H1 (cell line): ENCODE data around the gene ARFGAP3. TPM values are rescaled to one million over a fixed set of nuclear protein-coding genes. Genes with fewer than 3 reads are reported as not detected.

Source experiments
- polyA plus RNA-seq, 7 experiments: library from polyadenylated mRNA; depleted of rRNA in 3 of 7; stranded (reverse) in 5 of 7; unstranded in 2 of 7; fragments of >200 nt in 5 of 7; fragments of 200-250 nt in 2 of 7; gene quantifications; 1 replicate in 5 of 7; 2 replicates in 1 of 7; 4 replicates in 1 of 7; pipeline versions ENCODE4 v1.2.1 to v1.2.3, GENCODE V29; 2011 to 2013; ENCODE audit warnings: missing spikeins in 2 of 7, mixed read lengths in 2 of 7
- small RNA-seq: library from polyadenylated mRNA; stranded (forward); fragments of <200 nt; extraction: miRNeasy Mini kit (QIAGEN cat#:217004); gene quantifications from one replicate; pipeline ENCODE3, GENCODE V24; 2013; ENCODE audit not compliant: insufficient read depth
- total RNA-seq: library from RNA; stranded (reverse); fragmentation: NEBNext Ultra II Directional; extraction: Animal tissue kit (Norgen Biotek cat#: 25700); gene quantifications from 2 replicates; pipeline ENCODE4 v1.2.1, GENCODE V29; 2021

Gene ARFGAP3
- total and polyA plus RNA-seq, 2 of the 8 experiments (the other 6 are each of a cell fraction or from before 2014, with no cell fraction given) = 9.7 to 16.0 TPM

Small RNA genes within 50 kb of the gene (small RNA-seq; reads per million reads assigned to genes)
- not detected for gene RF00019

Other genes with a start within 250 kb of the ARFGAP3 start
- 77.3 and 84.6 TPM in 2 replicates for gene POLDIP3, start 242.4 kb downstream of the ARFGAP3 start, total RNA-seq
- gene POLDIP3, start 242.4 kb downstream of the ARFGAP3 start, polyA plus RNA-seq (2011; rRNA removed) = 43.5 and 44.7 TPM in 2 replicates
- gene ATP5MGL, start 216.7 kb downstream of the ARFGAP3 start, total RNA-seq = 0.52 and 0.84 TPM in 2 replicates
- 0.12 TPM in 1 of 2 replicates, not detected in the other for gene ATP5MGL, start 216.7 kb downstream of the ARFGAP3 start, polyA plus RNA-seq (2011; rRNA removed)
- 75.3 and 82.5 TPM in 2 replicates for gene CYB5R3, start 207.9 kb downstream of the ARFGAP3 start, total RNA-seq
- gene CYB5R3, start 207.9 kb downstream of the ARFGAP3 start, polyA plus RNA-seq (2011; rRNA removed) = 113 and 160 TPM in 2 replicates
- 13.8 and 13.9 TPM in 2 replicates for gene A4GALT, start 136.4 kb downstream of the ARFGAP3 start, total RNA-seq
- 7.2 and 13.1 TPM in 2 replicates for gene A4GALT, start 136.4 kb downstream of the ARFGAP3 start, polyA plus RNA-seq (2011; rRNA removed)
- 62.6 and 64.2 TPM in 2 replicates for gene PACSIN2, start 157.9 kb upstream of the ARFGAP3 start, total RNA-seq
- 44.8 and 57.8 TPM in 2 replicates for gene PACSIN2, start 157.9 kb upstream of the ARFGAP3 start, polyA plus RNA-seq (2011; rRNA removed)
- gene TTLL1, start 232.1 kb upstream of the ARFGAP3 start, total RNA-seq = 4.1 and 5.0 TPM in 2 replicates
- gene TTLL1, start 232.1 kb upstream of the ARFGAP3 start, polyA plus RNA-seq (2011; rRNA removed) = 13.8 and 17.3 TPM in 2 replicates